Right lobe of liver (tissue), 4 donors: Measurements from ENCODE around the gene PLXNA4.

Experiments
- POLR2A ChIP-seq: fragments of 450-650 bp; IDR thresholded peaks from one replicate; pipeline ENCODE4 v1.6.1; 2017; ENCODE audit warnings: antibody characterized with exemption, mild to moderate bottlenecking
- TF ChIP-seq, protein P1 (sequence below), 4 donors: fragments of 200-600 bp in 3 of 4; fragments of 450-650 bp in 1 of 4; IDR thresholded peaks; one replicate each; pipeline versions ENCODE4 v1.5.1 to v1.8.0; 2016 to 2022; ENCODE audit warnings: antibody characterized with exemption in 4 of 4, mild to moderate bottlenecking in 2 of 4
- donor health status: DM: no; HTN: no; CAD: no.
- donor health status: DM: no; HTN: no; CAD: no.
- donor health status: DM: no; HTN: yes; CAD: no.

DNA sequence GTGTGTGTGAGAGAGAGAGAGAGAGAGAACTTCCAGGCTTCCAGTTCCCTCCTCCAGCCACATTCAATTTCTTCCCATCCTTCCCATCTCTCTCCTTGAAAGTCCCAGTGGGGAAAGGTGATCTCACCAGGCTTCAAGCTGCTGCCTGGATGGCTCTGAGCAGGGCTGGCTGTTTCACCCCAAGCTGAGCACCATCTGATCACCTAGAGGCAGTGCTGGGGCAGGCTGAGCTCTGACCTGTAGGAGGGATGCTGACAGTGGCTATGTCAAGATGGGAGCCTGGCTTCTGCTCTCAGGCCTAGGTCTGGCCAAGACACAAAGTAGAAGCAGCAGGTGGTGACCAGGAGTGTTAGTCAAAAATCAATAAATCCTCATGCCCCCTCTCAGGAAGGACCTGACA lies 370.8 kb downstream of the PLXNA4 start:
- TF ChIP-seq POLR2A: no peak
- TF ChIP-seq, protein P1, sequence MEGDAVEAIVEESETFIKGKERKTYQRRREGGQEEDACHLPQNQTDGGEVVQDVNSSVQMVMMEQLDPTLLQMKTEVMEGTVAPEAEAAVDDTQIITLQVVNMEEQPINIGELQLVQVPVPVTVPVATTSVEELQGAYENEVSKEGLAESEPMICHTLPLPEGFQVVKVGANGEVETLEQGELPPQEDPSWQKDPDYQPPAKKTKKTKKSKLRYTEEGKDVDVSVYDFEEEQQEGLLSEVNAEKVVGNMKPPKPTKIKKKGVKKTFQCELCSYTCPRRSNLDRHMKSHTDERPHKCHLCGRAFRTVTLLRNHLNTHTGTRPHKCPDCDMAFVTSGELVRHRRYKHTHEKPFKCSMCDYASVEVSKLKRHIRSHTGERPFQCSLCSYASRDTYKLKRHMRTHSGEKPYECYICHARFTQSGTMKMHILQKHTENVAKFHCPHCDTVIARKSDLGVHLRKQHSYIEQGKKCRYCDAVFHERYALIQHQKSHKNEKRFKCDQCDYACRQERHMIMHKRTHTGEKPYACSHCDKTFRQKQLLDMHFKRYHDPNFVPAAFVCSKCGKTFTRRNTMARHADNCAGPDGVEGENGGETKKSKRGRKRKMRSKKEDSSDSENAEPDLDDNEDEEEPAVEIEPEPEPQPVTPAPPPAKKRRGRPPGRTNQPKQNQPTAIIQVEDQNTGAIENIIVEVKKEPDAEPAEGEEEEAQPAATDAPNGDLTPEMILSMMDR (IDR thresholded peaks at IDR 0.05): no peak
